ENCODE data around the gene GPR42. TPM values are rescaled to one million over a fixed set of nuclear protein-coding genes. Genes with fewer than 3 reads are reported as not detected.
"Not testable (repeated sequence)": the region's sequence is repeated elsewhere in the genome, so short reads cannot be mapped to it uniquely, and the experiment has no call there.

GPR42 gene
- total RNA-seq, 6 experiments from 2014 or later, result not detected

- Histone ChIP-seq H3K9me3 (no peaks in the 10 kb centered on the region), H3K27me3 (no peaks in the 10 kb centered on the region), H3K27ac (no peak overlapping the region), H3K4me1 (no peaks in the 10 kb centered on the region), H3K4me3 (no peak overlapping the region), H3K36me3 (no peaks in the 10 kb centered on the region)
- no peak for TF ChIP-seq POLR2A (IDR thresholded peaks at IDR 0.05)
- TF ChIP-seq CTCF (IDR thresholded peaks at IDR 0.05), result no peak
- intact Hi-C loops (cut with DNase I), result loop anchor here in 1 of 2 donors (10.0 kb wide), 1 partner anchor 140 kb away; the partner anchor contains the start of gene KRTDAP
- no peak for DNase-seq
- ATAC-seq, result no peak
- 61% methylated on average over 7 of the region's 8 CpGs for WGBS (ENCODE audit: insufficient coverage, low coverage, low lambda C conversion rate, missing lambda C conversion rate)
Observed at GRCh38 chr19:35354898-35355297, 16.0 kb upstream of the GPR42 start.

GRCh38 chr19:35355791-35356460, 14.9 kb upstream of the GPR42 start:
- Histone ChIP-seq H3K36me3 (no peaks in the 10 kb centered on the region), H3K27ac (no peak overlapping the region), H3K9me3 (no peaks in the 10 kb centered on the region), H3K4me1 (no peaks in the 10 kb centered on the region), H3K27me3 (no peaks in the 10 kb centered on the region), H3K4me3 (no peak overlapping the region)
- DNase-seq (peak in 1 of 3 donors; percentile 45), ATAC-seq (peak in 1 of 4 donors; percentile 13)
- WGBS (ENCODE audit: insufficient coverage, low coverage, low lambda C conversion rate, missing lambda C conversion rate), result 29% methylated on average over 5 of the region's 6 CpGs
- TF ChIP-seq CTCF (IDR thresholded peaks at IDR 0.05), result no peak
- intact Hi-C loops (cut with DNase I), result loop anchor here in 1 of 2 donors (10.0 kb wide), 1 partner anchor 139 kb away; the partner anchor contains the start of gene KRTDAP

- H3K36me3 ChIP-seq, result no peaks in the 10 kb centered on the region
- no peak for TF ChIP-seq POLR2A (IDR thresholded peaks at IDR 0.05)
- TF ChIP-seq CTCF (IDR thresholded peaks at IDR 0.05), result no peak
- no peaks in the 10 kb centered on the region for H3K4me1 ChIP-seq
- ATAC-seq (peak; percentile 55 to 71 (median 60)), DNase-seq (peak in 2 of 3 donors; percentile 43 to 49)
- H3K4me3 ChIP-seq, result no peak within 1 kb of the TSS
- no peak within 1 kb of the TSS for H3K27ac ChIP-seq
- intact Hi-C loops (cut with DNase I), result loop anchor here in 1 of 2 donors (10.0 kb wide), 1 partner anchor 137 kb away; the partner anchor contains the start of gene KRTDAP
- WGBS (ENCODE audit: insufficient coverage, low coverage, low lambda C conversion rate, missing lambda C conversion rate), result 43% methylated on average over 17 of the region's 18 CpGs
- no peaks in the 10 kb centered on the region for H3K27me3 ChIP-seq
- no peaks in the 10 kb centered on the region for H3K9me3 ChIP-seq
Observed at GRCh38 chr19:35357867-35358573, 12.8 kb upstream of the GPR42 start, which contains the start of gene FFAR3. Gene FFAR3, plus strand, starts transcription at chr19:35358460. Its CDS starts 431 bp downstream, at chr19:35358891.

- not testable (repeated sequence) for H3K27ac ChIP-seq, H3K4me1 ChIP-seq, H3K4me3 ChIP-seq, H3K27me3 ChIP-seq, H3K36me3 ChIP-seq, ATAC-seq, H3K9me3 ChIP-seq
- DNase-seq, result peak in 1 of 3 donors; percentile 29
- 72% methylated on average over 8 of the region's 16 CpGs for WGBS (ENCODE audit: insufficient coverage, low coverage, low lambda C conversion rate, missing lambda C conversion rate)
- intact Hi-C loops (cut with DNase I), result loop anchor here in 1 of 2 donors (10.0 kb wide), 1 partner anchor 136 kb away; the partner anchor contains the start of gene KRTDAP
Observed at GRCh38 chr19:35358834-35359233, 12.0 kb upstream of the GPR42 start.

- H3K27ac ChIP-seq, H3K27me3 ChIP-seq, H3K9me3 ChIP-seq, ATAC-seq, H3K36me3 ChIP-seq, H3K4me3 ChIP-seq, H3K4me1 ChIP-seq: not testable (repeated sequence)
- DNase-seq, result peak in 1 of 3 donors; percentile 23
- intact Hi-C loops (cut with DNase I), result loop anchor here in 1 of 2 donors (10.0 kb wide), 1 partner anchor 135 kb away; the partner anchor contains the start of gene KRTDAP
- WGBS (ENCODE audit: insufficient coverage, low coverage, low lambda C conversion rate, missing lambda C conversion rate), result 20% methylated on average over 1 of the region's 21 CpGs
Observed at GRCh38 chr19:35359395-35359794, 11.5 kb upstream of the GPR42 start.

GRCh38 chr19:35360081-35360480, 10.8 kb upstream of the GPR42 start:
- H3K27me3 ChIP-seq; H3K4me1 ChIP-seq; ATAC-seq; H3K27ac ChIP-seq; intact Hi-C loops (cut with DNase I); H3K4me3 ChIP-seq; H3K9me3 ChIP-seq; DNase-seq; H3K36me3 ChIP-seq: not testable (repeated sequence)
- 83% methylated on average over 1 of the region's 5 CpGs for WGBS (ENCODE audit: insufficient coverage, low coverage, low lambda C conversion rate, missing lambda C conversion rate)
